Left lobe of liver (tissue), 2 donors: ENCODE results near the gene C8G. TPM values are rescaled to one million over a fixed set of nuclear protein-coding genes. Genes with fewer than 3 reads are reported as not detected.

ENCODE experiments used
- ATAC-seq: fragments of 200-7000 bp; cut with Tn5 transposase; one replicate; pipeline ENCODE4 v1.9.1; 2020; ENCODE audit warnings: mild to moderate bottlenecking, moderate library complexity
- DNase-seq: peaks from one replicate; pipeline ENCODE4 v3.0.0-alpha.2; 2020; ENCODE audit warnings: low spot score
- total RNA-seq: library from RNA; stranded (reverse); gene quantifications from one replicate; pipeline ENCODE4 v1.2.1, GENCODE V29; 2021
- donor health status: DM: no; HTN: no; CAD: no; lungs with moderate emphysema.
- donor health status: DM: no; HTN: yes; CAD: no.

The C8G gene
- total RNA-seq, 1 donor from 2014 or later = 411 TPM

GRCh38 chr9:136940526-136941230 is 4.4 kb upstream of the C8G start:
- DNase-seq = peak; percentile 58
- no peak for ATAC-seq

- DNase-seq (no peak), ATAC-seq (no peak)
These were observed 3.6 kb upstream of the C8G start for GRCh38 chr9:136941231-136942111.

GRCh38 chr9:136942112-136942880 is 2.7 kb upstream of the C8G start:
- DNase-seq (peak; percentile 51), ATAC-seq (no peak)

GRCh38 chr9:136942881-136943230 is 2.2 kb upstream of the C8G start:
- ATAC-seq (no peak), DNase-seq (peak; percentile 51)

DNA sequence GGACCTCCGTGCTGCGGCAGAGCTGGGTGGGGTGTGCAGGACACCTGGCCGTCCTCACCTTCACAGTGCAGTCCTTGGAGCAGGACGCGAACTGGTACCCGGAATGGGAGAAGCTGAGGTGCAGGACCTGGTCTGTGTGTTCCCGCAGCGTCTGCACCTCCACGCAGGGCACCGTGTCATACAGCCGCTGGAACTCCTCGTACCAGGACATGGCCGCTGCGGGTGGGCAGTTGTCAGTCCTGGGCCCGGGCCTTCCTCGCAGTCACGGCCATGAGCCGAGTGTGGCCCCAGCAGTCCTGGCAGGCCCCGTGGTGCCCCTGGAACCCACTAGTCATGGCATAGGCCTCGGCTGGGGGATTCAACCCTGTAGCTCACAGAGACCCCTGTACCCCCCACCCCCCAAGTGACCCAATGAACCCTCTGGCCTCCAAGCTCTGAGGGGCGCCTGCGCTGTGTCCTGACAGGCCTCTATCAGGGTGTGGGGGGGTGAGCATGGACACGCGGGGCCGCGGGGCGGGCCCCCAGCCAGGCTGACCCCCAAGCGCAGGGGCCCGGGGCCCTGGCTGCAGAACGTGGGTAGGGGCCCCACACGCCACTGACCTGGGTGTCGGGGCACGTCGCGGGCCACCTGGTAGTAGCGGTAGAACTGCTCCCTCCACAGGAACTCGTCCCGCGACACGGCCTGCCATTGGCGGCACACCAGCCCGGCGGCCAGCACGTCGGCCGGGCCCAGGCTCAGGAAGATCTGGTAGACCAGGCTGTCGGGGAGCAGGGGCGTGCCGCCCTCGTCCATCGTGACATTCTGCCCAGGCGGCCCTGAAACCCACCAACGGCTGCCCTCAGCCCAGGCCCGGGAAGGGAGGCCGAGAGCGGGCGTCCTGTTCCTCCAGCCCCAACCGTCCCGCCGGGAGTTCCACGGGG is 1.5 kb upstream of the C8G start:
- peak; percentile 66 for DNase-seq
- ATAC-seq = no peak

- DNase-seq (no peak), ATAC-seq (peak; percentile 0)
These were observed 878 bp upstream of the C8G start for GRCh38 chr9:136944212-136944518.

DNA sequence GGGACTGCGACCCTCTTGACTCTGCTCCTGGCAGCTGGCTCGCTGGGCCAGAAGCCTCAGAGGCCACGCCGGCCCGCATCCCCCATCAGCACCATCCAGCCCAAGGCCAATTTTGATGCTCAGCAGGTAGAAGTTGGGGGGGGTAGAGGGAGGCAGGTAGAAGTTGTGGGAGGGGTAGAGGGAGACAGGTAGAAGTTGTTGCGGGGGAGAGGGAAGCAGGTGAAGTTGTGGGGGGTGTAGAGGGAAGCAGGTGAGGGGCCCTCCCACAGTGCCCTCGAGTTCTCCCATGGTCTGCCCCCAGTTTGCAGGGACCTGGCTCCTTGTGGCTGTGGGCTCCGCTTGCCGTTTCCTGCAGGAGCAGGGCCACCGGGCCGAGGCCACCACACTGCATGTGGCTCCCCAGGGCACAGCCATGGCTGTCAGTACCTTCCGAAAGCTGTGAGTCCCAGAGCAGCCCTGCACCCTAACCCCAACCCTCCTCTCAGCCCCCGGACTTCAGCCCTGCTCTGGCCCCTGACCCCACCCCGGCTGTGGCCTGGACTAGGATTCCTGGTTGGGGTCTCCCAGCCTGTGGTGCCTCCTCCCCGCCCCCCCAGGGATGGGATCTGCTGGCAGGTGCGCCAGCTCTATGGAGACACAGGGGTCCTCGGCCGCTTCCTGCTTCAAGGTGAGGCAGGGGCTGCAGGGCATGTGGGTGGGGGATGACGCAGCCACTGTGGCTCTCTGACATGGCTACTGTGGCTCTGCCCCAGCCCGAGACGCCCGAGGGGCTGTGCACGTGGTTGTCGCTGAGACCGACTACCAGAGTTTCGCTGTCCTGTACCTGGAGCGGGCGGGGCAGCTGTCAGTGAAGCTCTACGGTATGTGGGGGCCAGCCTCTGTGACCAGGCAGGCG is 537 bp downstream of the C8G start:
- peak; percentile 67 for DNase-seq
- ATAC-seq = no peak

- no peak for ATAC-seq
- no peak for DNase-seq
These were observed 1.4 kb downstream of the C8G start for GRCh38 chr9:136946228-136947027.

DNA sequence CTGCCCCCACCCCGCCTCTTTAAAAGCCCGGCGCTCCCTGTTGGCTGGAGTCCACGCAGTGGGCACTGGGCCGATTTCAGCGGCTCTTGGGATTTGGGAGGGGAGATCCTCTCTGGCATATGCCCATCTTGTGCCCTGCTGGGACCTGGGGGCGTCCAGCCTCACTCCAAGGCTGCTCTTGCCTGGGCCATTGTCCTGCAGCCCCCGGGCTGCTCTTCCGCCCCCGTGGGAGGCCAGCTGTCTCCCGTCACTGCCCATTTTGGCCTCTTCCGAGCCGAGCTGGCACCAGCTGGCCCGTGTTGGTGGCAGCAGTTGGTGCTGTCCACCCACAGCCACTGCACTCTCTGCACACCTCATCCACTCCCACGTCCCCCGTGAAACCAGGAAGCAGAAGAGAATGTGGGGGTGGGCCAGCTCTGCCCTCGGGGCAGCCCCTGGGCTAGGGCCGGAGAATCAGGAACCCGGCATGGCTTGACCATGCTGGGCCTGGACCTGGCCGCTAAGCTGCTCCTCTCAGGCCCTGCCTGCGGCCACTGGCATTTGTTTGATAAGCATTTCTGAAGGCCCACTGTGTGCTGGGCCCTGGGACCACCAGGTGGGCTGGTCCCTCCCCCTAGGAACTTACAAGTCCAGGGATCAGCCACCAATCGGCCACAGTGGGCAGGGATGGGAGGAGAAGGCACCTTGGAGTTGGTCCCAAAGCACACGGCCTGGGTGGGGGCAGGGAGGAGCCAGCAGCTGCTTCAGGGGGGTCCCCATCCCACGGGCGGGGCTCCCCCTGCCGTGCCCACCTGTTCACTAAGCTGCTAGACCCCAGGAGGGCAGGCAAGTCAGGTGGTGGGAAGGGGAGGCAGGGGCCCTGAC is 2.2 kb downstream of the C8G start:
- DNase-seq (peak; percentile 80), ATAC-seq (peak; percentile 3)

GRCh38 chr9:136947955-136948510 is 3.0 kb downstream of the C8G start:
- peak; percentile 73 for DNase-seq
- ATAC-seq = no peak

GRCh38 chr9:136949239-136949816 is 4.3 kb downstream of the C8G start:
- peak; percentile 2 for ATAC-seq
- DNase-seq = no peak

DNA sequence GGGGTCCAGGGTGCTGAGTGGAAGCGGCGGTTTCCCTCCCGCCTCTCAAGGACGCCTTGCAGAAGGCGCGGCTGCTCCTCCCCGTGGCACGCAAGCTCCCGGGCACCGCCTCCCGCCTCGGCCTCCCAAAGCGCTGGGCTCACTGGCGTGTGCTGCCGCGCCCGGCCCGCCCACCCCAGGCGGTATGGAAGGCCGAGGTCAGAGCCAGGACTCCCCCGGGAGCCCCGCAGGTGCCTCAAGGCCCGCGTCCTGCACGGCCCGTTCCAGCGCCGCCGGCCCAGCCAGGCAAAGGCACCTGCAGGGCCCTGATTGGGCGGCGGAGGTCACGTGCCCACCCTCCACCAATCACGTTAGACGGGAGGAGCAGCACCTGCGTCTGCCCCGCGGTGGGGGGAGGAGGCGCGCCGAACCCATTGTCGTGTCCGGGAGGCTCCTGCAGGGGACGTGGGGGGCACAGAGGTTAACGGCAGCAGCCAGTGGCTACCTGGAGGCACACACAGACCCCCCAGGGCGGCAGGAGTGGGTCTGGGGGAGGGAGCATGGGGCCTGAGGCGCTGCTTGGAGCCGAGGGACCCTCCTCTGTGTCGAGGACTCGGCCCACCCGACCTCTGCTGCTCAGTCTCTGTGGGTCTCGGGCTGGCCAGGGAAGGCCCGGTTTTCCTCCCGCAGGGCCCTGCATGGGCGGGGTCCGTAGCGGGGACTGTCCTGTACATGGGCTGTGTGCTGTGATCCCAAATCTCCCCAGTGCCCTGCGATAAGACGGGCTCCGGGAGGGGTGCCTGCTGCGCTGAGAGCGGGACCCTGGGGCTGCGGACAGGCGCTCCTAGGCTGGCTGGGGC is 5.0 kb downstream of the C8G start:
- ATAC-seq (peak; percentile 67), DNase-seq (peak; percentile 100)

- DNase-seq (peak; percentile 72), ATAC-seq (peak; percentile 22)
These were observed 5.7 kb downstream of the C8G start for GRCh38 chr9:136950656-136951276.

- no peak for DNase-seq
- ATAC-seq = no peak
These were observed 6.7 kb downstream of the C8G start, which contains the start of gene LCN12 for GRCh38 chr9:136951541-136952320. Gene LCN12, plus strand, starts transcription at chr9:136952273. Its CDS starts 55 bp downstream, at chr9:136952328.
